HG02870 (cell line): ENCODE results near the gene CAPN6.

ENCODE experiments used
- ATAC-seq: cut with Tn5 transposase; IDR thresholded peaks from one replicate; pipeline ENCODE4 v1.9.1; 2021; ENCODE audit warnings: mild to moderate bottlenecking, moderate library complexity; ENCODE audit not compliant: unreplicated experiment

Gene CAPN6

DNA sequence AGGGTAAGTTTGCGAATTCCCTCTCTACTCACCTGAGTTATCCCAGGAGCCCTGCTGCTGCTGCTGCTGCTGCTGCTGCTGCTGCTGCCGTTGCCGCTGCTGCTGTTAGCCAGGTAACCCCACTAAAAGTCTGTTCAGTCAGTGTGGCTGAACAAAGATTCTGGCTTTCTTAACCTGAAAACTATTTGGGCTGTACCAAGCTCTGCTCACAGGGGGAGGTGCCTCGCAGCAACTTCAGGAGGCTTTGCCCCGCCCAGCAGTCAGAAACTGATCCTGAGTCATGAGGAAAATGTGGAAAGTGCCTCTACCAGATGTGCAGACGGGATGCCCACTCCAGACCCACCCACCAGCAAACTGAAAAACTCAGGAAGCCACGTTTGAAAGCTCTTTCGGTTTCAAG is at the start of gene CAPN6:
Gene CAPN6 (minus strand): TSS at position 145 of the 400 bp plus-strand sequence. CDS start 6,547 bp downstream, outside the sequence.
- no peak for ATAC-seq

- ATAC-seq, result no peak
These were observed 49.2 kb upstream of the CAPN6 start for GRCh38 chrX:111319451-111319850.

DNA sequence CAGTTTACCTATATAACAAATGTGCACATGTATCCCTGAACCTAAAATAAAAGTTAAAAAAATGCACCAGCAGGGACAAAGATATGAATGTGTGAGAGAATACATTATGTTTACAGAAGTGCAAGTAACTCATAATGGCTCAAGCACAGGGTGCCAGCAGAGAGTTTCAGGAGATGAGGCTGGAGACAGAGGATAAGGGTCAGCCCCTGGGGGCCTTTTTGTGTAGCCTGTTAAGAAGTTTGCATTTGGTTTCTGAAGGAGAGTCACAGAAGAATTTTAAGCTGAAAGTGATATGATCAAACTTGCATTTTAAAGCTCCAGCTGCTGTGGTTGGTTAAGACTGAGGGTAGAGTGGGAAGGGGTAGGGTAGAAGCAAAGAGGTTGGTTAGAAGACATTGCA is 48.6 kb upstream of the CAPN6 start:
- no peak for ATAC-seq

DNA sequence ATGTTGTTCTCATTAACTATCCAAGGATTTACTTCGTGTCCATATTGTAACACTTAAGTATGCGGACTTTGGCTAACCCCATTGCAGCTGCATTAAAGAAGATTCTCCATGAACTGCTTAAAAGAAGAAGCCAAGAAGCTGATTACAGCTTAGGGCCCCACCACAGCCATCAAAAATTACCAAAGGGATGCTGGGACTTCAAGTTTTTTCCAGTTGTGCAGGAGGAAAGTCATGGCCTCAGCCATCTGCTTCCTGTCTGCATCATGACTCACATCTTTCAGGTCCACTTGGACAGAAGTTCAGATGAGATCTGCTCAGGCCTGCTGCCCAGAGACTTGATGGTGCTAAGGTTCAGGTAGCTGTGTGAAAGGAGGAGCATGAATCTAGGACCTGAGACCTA is 38.8 kb upstream of the CAPN6 start:
- no peak for ATAC-seq

GRCh38 chrX:111308039-111308438 is 37.8 kb upstream of the CAPN6 start:
- ATAC-seq, result no peak

DNA sequence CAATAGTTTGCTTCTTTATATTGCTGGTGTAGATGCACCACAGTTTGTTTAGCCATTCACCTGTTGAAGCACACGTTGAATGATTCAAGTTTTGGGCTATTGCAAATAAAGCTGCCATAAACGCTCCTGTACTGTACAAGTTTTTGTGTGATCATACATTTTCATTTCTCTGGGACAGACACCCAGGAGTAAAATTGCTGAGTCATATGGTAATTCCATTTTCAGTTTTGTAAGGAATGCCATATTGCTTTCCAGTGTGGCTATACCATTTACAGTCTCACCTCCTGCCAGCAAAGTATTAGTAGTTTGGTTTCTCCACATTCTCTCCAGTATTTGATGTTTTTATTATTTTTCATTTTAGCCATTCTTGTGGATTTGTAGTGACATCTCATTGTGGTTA is 32.0 kb upstream of the CAPN6 start:
- ATAC-seq, result no peak

DNA sequence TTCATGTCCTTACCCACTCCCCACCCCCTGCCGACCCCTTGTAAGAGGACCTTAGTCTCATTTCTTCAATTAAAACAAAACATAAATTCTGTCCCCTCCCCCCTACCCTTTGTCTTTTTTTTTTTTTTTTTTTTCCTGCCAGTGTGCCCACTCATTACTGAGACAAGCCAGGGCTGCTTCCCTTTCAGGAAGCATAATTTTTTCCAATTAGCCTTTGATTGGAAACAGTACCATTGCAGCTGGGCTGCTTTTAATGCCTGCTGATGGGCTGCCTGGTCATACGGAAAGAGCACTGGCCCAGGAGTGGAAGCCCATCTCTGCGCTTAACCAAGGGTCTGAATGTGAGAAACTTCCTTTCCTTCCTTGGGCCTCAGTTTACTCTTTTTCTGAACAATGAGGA is 18.6 kb upstream of the CAPN6 start:
- no peak for ATAC-seq

DNA sequence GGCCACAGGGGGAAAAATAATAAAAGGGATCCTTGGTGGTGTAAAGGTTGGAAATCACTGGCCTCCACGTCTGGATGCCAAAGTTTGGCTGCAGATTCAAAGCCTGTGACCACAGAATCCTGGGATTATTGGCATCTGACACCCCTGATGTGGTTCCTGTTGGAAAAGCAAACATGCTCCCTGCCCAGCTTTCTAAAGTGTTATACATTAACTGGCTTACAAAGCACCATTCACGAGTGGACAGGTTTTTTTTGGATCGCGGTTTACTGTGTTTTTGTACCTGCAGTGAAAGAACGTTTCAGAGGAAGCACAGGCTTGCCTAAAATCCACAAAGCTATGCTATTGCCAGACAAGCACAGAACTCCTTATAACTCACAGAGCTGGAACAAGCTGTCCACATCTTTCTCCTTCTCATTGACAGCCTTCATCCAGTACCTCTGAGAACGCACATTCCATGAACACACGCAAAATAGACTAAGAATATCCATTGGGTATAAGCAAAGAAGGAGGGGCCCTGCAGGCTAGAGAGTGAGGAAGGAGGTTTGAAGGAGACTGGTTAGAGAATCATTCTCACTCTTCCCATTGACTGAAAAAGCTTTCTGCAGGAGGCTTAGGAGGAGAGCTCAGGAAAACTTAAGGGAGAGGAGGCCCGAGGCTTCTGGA is 14.5 kb upstream of the CAPN6 start:
- no peak for ATAC-seq

GRCh38 chrX:111283446-111283845 is 13.2 kb upstream of the CAPN6 start:
- ATAC-seq, result no peak

- ATAC-seq, result no peak
These were observed 12.7 kb upstream of the CAPN6 start for GRCh38 chrX:111282991-111283390.

GRCh38 chrX:111282139-111282538 is 11.9 kb upstream of the CAPN6 start:
- ATAC-seq, result no peak

- ATAC-seq, result no peak
These were observed 1.8 kb downstream of the CAPN6 start for GRCh38 chrX:111268506-111268905.

- no peak for ATAC-seq
These were observed 4.8 kb downstream of the CAPN6 start for GRCh38 chrX:111265486-111265885.

DNA sequence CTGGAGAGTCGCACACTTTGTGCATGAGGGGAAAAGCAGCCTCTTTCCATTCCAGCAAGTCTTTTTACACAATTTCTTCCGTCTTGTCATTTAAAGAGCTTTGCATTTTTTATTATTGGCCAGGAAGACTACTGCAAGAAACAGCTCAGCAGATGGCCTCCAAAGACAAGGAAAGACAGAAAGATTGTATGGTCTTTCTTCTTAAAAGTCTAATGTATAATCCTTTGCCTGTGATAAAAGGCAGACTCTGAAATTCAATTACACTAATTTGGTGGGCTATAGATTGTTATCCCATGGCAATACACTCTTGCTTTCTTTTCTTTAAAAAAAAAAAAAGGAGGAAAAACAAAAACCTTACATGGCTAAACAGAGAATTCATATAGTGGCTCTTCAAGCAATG is 5.9 kb downstream of the CAPN6 start:
- ATAC-seq, result no peak

DNA sequence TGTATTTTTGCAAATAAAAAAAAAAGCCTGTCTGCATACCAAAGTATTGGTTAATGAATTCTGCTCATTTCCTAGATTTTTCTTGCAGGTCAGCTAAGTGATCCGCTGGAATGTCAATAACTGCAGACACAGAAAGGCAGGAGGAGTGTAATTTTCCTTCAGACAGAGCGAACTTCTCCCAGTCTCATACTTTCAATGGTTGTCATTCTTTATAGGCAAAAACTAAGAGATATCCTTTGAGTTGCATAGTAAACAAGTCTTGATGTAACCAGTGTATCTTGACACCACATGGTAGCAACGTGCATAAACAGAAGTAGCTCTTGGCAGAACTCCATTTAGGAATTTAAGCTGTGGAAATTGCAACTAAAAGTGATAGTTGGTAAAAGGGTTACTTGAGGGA is 8.2 kb downstream of the CAPN6 start:
- no peak for ATAC-seq

DNA sequence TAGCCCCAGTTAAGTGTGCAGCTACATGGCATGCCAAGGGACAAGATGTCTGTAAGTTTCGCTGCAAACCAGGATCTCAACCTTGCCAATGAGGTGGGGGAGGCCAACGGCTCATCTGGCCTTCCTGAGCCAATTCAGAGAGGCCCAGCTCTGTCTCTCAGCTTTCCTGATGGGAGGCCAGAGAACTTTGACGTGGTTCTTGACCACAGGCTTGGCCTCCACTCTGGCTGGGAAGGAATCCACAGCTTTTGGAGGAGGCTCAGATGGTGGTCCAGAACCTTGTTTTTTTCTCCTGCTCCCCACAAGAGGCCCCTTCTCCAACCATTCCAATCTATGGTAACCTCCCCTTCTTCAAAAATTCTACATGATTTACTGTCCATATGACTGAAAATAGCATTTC is 9.8 kb downstream of the CAPN6 start:
- ATAC-seq, result no peak

- ATAC-seq, result no peak
These were observed 10.7 kb downstream of the CAPN6 start for GRCh38 chrX:111259559-111259958.

- no peak for ATAC-seq
These were observed 12.6 kb downstream of the CAPN6 start for GRCh38 chrX:111257733-111258132.

DNA sequence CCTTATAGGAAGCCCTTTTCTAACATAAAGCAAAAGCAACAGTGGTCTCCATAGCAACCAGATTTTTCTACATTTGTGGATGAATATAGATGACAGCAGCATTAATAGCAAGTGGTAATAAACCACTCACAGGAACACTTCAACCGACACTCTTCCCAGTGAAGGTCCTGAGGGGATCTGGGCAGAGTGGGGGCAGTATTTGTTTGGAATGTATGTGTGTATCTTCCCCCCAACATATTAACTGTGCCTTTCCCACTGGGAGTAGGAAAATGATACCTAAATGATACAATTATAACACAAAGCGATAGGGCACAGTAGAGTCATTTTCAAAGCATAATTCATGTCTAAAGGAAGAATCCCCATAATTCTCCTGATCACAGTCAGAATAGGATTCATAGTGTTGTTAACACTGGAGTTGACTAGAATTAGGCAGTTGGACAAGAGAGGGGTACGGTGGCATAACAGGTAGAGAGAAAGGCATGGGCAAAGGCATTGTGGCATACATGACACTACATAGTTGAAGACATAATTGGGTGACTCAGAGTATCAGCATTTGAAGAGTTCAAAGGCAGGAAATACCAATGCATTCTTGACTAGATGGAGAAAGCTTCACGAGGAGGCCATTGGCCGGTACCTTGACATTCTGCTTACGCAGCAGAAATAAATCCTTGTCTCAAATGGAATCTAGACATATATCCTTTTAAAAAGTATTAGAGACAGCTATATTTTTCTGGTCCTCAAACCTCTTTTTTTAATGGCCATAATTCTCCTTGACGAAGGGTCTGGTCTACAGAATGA is 15.2 kb downstream of the CAPN6 start:
- no peak for ATAC-seq

DNA sequence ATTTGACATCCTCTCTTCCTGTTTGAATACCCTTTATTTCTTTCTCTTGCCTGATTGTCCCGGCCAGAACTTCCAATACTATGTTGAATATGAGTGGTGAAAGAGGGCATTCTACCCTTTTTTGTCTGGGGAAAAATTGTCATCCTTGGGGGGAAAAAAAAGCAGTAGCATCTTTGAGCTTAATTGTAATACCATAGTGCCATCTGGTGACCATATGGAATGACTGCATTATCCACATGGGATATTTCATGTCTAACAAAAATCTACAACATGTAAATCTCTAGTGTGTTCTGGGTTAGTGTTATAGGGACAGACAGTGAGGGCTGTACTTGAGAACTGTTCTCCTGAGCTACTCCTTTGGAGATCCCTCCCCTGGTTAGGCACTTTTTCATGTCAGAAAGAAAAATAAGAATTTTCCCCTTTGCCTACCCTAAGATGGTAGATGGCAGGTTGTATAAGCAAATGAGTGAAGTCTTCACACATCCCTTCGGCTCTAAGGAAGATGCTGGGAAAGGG is 26.0 kb downstream of the CAPN6 start:
- ATAC-seq, result no peak

DNA sequence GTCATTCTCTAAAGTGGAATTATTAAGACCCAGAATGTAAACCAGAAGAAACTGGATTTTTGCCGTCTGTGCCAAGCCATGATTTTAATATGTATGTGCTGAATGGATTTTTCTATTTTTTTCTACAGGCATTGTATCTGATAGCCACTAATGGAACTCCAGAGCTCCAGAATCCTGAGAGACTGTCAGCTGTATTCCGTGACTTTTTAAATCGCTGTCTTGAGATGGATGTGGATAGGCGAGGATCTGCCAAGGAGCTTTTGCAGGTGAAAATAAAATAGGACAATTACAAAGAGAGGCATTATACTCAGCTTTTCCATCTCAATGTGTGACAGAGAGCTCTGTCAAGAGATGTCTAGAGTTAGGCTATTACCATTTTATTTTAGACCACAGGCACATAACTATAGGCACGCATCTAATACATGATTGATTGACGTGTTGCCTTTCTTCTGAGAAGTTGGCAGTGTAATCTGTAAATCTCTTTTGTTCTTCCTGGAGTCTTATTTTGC is 53.9 kb downstream of the CAPN6 start:
- ATAC-seq, result no peak

GRCh38 chrX:111207851-111208250 is 62.4 kb downstream of the CAPN6 start:
- ATAC-seq, result no peak
